Right lobe of liver (tissue), 4 donors: ENCODE results near the gene MACROD2.

ENCODE experiments used
- POLR2A ChIP-seq: fragments of 450-650 bp; IDR thresholded peaks from one replicate; pipeline ENCODE4 v1.6.1; 2017; ENCODE audit warnings: antibody characterized with exemption, mild to moderate bottlenecking
- TF ChIP-seq, protein P1 (sequence below), 4 donors: fragments of 200-600 bp in 3 of 4; fragments of 450-650 bp in 1 of 4; IDR thresholded peaks; one replicate each; pipeline versions ENCODE4 v1.5.1 to v1.8.0; 2016 to 2022; ENCODE audit warnings: antibody characterized with exemption in 4 of 4, mild to moderate bottlenecking in 2 of 4
- donor health status: DM: no; HTN: no; CAD: no.
- donor health status: DM: no; HTN: no; CAD: no.
- donor health status: DM: no; HTN: yes; CAD: no.

DNA sequence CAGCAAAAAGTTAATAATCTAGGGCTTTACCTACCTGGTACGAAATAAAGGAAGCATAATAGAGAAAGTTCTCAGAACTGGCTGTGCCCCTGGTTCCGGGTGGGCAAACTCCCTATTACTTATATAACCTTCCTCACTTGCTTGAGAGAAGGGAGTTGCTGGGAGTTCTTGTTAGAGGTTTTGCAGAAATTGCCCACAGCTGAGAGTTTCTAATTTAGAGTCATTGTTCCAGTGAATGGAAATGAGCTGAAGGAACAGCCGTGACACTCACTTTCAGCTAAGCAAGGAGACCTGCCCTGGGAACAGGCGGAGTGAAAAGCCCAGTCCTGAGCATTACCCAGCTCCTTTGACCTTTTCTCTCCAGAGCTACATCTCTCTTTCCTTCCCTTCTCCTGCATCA, 936.7 kb downstream of the MACROD2 start:
- TF ChIP-seq, protein P1, sequence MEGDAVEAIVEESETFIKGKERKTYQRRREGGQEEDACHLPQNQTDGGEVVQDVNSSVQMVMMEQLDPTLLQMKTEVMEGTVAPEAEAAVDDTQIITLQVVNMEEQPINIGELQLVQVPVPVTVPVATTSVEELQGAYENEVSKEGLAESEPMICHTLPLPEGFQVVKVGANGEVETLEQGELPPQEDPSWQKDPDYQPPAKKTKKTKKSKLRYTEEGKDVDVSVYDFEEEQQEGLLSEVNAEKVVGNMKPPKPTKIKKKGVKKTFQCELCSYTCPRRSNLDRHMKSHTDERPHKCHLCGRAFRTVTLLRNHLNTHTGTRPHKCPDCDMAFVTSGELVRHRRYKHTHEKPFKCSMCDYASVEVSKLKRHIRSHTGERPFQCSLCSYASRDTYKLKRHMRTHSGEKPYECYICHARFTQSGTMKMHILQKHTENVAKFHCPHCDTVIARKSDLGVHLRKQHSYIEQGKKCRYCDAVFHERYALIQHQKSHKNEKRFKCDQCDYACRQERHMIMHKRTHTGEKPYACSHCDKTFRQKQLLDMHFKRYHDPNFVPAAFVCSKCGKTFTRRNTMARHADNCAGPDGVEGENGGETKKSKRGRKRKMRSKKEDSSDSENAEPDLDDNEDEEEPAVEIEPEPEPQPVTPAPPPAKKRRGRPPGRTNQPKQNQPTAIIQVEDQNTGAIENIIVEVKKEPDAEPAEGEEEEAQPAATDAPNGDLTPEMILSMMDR (IDR thresholded peaks at IDR 0.05) = no peak
- no peak for TF ChIP-seq POLR2A
